Upper lobe of left lung (tissue), 6 donors: Measurements from ENCODE around the gene C10orf120. TPM values are rescaled to one million over a fixed set of nuclear protein-coding genes. Genes with fewer than 3 reads are reported as not detected.

Source experiments
- ATAC-seq, 2 donors: fragments of 200-7000 bp; cut with Tn5 transposase; one replicate each; pipeline ENCODE4 v1.9.1; 2022; ENCODE audit warnings: mild to moderate bottlenecking in 2 of 2, moderate library complexity in 2 of 2; ENCODE audit not compliant: low FRiP score in 2 of 2
- DNase-seq, 2 donors: peaks; one replicate each; pipeline ENCODE4 v3.0.0-alpha.2; 2019 to 2020
- H3K27ac ChIP-seq, 4 donors: fragments of 200-600 bp; sonication (generic); one replicate each; pipeline ENCODE4 v1.5.1; 2016 to 2019
- H3K27me3 ChIP-seq, 4 donors: fragments of 200-600 bp; sonication (generic); one replicate each; pipeline ENCODE4 v1.5.1; 2017 to 2019
- H3K36me3 ChIP-seq, 4 donors: fragments of 200-600 bp; sonication (generic); one replicate each; pipeline ENCODE4 v1.5.1; 2016 to 2019
- H3K4me1 ChIP-seq, 4 donors: fragments of 200-600 bp; sonication (generic); one replicate each; pipeline ENCODE4 v1.5.1; 2018 to 2019
- H3K4me3 ChIP-seq, 4 donors: fragments of 200-600 bp; sonication (generic); one replicate each; pipeline ENCODE4 v1.5.1; 2017 to 2019; ENCODE audit warnings: mild to moderate bottlenecking in 2 of 4, moderate library complexity in 1 of 4
- H3K9me3 ChIP-seq, 4 donors: fragments of 200-600 bp; sonication (generic); one replicate each; pipeline ENCODE4 v1.5.1; 2018 to 2019
- EP300 ChIP-seq, 4 donors: sonication (generic); formaldehyde crosslinking; IDR thresholded peaks; one replicate each; pipeline ENCODE4 v1.5.1; 2017; ENCODE audit warnings: antibody characterized with exemption in 4 of 4, control low read depth in 2 of 4
- POLR2A ChIP-seq, 4 donors: fragments of 450-650 bp; IDR thresholded peaks; one replicate each; pipeline ENCODE4 v1.5.1; 2016 to 2017; ENCODE audit warnings: antibody characterized with exemption in 4 of 4, mild to moderate bottlenecking in 2 of 4
- POLR2AphosphoS5 ChIP-seq, 2 donors: sonication (generic); formaldehyde crosslinking; IDR thresholded peaks; one replicate each; pipeline ENCODE4 v1.5.1; 2017; ENCODE audit warnings: antibody characterized with exemption in 2 of 2
- WGBS, 2 donors: methylation state at CpG; one replicate each; pipeline ENCODE4 v1.1.5; 2017 to 2018; 5-methylcytosine and 5-hydroxymethylcytosine counted together
- total RNA-seq, 6 donors: library from RNA; depleted of rRNA in 4 of 6; stranded (reverse); fragments of >200 nt in 4 of 6; gene quantifications; one replicate each; pipeline versions ENCODE4 v1.1.0 to v1.2.1, GENCODE V29; 2016 to 2021
- TF ChIP-seq, protein P1 (sequence below), 6 experiments: fragments of 450-650 bp in 4 of 6; fragments of 200-600 bp in 2 of 6; sonication (generic) in 2 of 6; IDR thresholded peaks; one replicate each; pipeline ENCODE4 v1.5.1; 2016 to 2019; ENCODE audit warnings: antibody characterized with exemption in 6 of 6
- donor health status: DM: no; HTN: no; CAD: no; lungs with moderate emphysema.
- donor health status: DM: no; HTN: yes; CAD: no; lungs with severe emphysema.

Gene C10orf120
- total RNA-seq, 6 donors from 2014 or later = not detected

DNA sequence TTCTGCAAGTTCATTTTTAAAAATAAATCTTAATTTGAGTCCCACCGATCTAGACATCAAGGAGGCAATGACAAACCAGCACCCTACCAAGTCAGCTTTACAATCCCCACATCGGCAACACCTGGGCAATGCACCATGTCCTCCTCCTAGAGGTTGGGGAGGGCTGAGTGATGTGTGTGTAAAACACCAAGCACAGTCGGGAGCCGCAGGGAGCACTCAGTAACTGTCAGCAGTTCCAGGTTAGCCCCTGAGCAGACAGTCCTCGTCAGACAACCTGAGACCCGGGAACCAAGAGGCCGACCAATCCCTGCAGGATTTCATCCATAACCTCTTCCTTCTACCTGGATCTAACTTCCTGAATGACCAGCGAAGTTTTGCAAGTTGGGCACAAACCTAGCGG is 15.9 kb upstream of the C10orf120 start:
- no peak for DNase-seq
- ATAC-seq = no peak
- H3K9me3 ChIP-seq = no peaks in the 10 kb centered on the region
- H3K36me3 ChIP-seq = no peaks in the 10 kb centered on the region
- TF ChIP-seq, protein P1, sequence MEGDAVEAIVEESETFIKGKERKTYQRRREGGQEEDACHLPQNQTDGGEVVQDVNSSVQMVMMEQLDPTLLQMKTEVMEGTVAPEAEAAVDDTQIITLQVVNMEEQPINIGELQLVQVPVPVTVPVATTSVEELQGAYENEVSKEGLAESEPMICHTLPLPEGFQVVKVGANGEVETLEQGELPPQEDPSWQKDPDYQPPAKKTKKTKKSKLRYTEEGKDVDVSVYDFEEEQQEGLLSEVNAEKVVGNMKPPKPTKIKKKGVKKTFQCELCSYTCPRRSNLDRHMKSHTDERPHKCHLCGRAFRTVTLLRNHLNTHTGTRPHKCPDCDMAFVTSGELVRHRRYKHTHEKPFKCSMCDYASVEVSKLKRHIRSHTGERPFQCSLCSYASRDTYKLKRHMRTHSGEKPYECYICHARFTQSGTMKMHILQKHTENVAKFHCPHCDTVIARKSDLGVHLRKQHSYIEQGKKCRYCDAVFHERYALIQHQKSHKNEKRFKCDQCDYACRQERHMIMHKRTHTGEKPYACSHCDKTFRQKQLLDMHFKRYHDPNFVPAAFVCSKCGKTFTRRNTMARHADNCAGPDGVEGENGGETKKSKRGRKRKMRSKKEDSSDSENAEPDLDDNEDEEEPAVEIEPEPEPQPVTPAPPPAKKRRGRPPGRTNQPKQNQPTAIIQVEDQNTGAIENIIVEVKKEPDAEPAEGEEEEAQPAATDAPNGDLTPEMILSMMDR (IDR thresholded peaks at IDR 0.05) = no peak
- no peak for TF ChIP-seq POLR2AphosphoS5 (IDR thresholded peaks at IDR 0.05)
- no peak for TF ChIP-seq POLR2A (IDR thresholded peaks at IDR 0.05)
- 63 to 71% methylated on average over 9 of the region's 9 CpGs for WGBS, 2 donors
- no peaks in the 10 kb centered on the region for H3K27me3 ChIP-seq
- H3K4me1 ChIP-seq = no peaks in the 10 kb centered on the region
- H3K4me3 ChIP-seq = no peak overlapping the region
- H3K27ac ChIP-seq = no peak overlapping the region

GRCh38 chr10:122713091-122713885 is 13.6 kb upstream of the C10orf120 start:
- DNase-seq (no peak), ATAC-seq (no peak)
- no peaks in the 10 kb centered on the region for H3K4me1 ChIP-seq
- no peak overlapping the region for H3K27ac ChIP-seq
- WGBS, 2 donors = 60% methylated on average over 7 of the region's 7 CpGs
- H3K4me3 ChIP-seq = no peak overlapping the region
- no peaks in the 10 kb centered on the region for H3K27me3 ChIP-seq
- H3K36me3 ChIP-seq = no peaks in the 10 kb centered on the region
- no peaks in the 10 kb centered on the region for H3K9me3 ChIP-seq
- TF ChIP-seq POLR2A (IDR thresholded peaks at IDR 0.05) (no peak), EP300 (IDR thresholded peaks at IDR 0.05) (no peak), POLR2AphosphoS5 (IDR thresholded peaks at IDR 0.05) (no peak)
- TF ChIP-seq, protein P1 (IDR thresholded peaks at IDR 0.05) = no peak

DNA sequence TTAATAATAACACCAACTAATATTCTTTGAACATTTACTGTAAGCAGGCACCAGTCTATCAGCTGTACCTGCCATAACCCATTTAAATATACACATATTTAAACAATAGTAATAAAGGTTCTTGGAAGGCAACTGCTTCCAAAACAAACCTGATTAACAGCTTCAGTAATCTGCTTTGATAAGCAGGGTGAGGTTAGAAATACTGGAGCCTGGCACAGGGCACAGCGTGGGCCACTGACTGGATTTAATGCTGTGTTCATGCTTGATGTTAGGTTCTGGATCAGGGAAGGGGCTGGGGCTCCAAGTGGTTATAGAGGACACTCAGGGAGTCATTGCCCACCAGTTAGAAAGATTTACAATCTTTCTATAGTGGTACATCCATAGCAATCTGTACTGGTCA is 10.9 kb upstream of the C10orf120 start:
- H3K9me3 ChIP-seq = no peaks in the 10 kb centered on the region
- ATAC-seq (no peak), DNase-seq (no peak)
- WGBS, 2 donors = 58 to 75% methylated on average over 1 of the region's 1 CpG
- H3K4me1 ChIP-seq = no peaks in the 10 kb centered on the region
- H3K4me3 ChIP-seq = no peak overlapping the region
- TF ChIP-seq, protein P1 (IDR thresholded peaks at IDR 0.05) = no peak
- TF ChIP-seq POLR2A (IDR thresholded peaks at IDR 0.05) = no peak
- TF ChIP-seq EP300 (IDR thresholded peaks at IDR 0.05) = no peak
- TF ChIP-seq POLR2AphosphoS5 (IDR thresholded peaks at IDR 0.05) = no peak
- no peak overlapping the region for H3K27ac ChIP-seq
- no peaks in the 10 kb centered on the region for H3K27me3 ChIP-seq
- H3K36me3 ChIP-seq = no peaks in the 10 kb centered on the region

DNA sequence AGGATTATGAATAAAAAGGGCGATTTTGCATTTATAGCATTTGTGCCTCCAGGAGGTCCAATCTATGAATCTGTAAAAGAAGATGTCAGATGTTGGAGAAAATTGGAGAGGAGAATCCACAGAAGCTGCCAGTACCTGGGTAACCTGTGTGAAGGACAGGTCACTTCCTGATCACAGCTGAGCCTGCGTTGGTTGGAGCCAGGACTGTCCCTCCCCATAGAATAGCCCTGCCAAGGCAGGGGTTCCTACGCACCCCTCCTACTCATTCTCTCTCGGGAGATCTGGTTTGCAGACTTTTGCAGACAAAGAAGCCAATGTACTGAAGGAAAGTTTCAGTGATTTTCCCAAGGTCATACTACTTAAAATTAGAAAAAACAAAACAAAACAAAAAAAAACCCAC is 10.3 kb upstream of the C10orf120 start:
- Histone ChIP-seq H3K36me3 (no peaks in the 10 kb centered on the region), H3K9me3 (no peaks in the 10 kb centered on the region), H3K4me3 (no peak overlapping the region), H3K27me3 (no peaks in the 10 kb centered on the region), H3K4me1 (no peaks in the 10 kb centered on the region), H3K27ac (no peak overlapping the region)
- 64 to 74% methylated on average over 4 of the region's 4 CpGs for WGBS, 2 donors
- DNase-seq (no peak), ATAC-seq (no peak)
- TF ChIP-seq POLR2A (IDR thresholded peaks at IDR 0.05) (no peak), POLR2AphosphoS5 (IDR thresholded peaks at IDR 0.05) (no peak), EP300 (IDR thresholded peaks at IDR 0.05) (no peak)
- TF ChIP-seq, protein P1 (IDR thresholded peaks at IDR 0.05) = no peak

GRCh38 chr10:122707535-122707934 is 7.9 kb upstream of the C10orf120 start:
- Histone ChIP-seq H3K9me3 (no peaks in the 10 kb centered on the region), H3K4me1 (no peaks in the 10 kb centered on the region), H3K27ac (no peak overlapping the region), H3K4me3 (no peak overlapping the region), H3K36me3 (no peaks in the 10 kb centered on the region), H3K27me3 (no peaks in the 10 kb centered on the region)
- DNase-seq = no peak
- no peak for ATAC-seq
- 64% methylated on average over 8 to 9 of the region's 9 CpGs for WGBS, 2 donors
- TF ChIP-seq POLR2A (IDR thresholded peaks at IDR 0.05) = no peak
- no peak for TF ChIP-seq POLR2AphosphoS5 (IDR thresholded peaks at IDR 0.05)
- no peak for TF ChIP-seq EP300 (IDR thresholded peaks at IDR 0.05)
